H9 (cell line): ENCODE measurements around the gene TGFBI. TPM values are rescaled to one million over a fixed set of nuclear protein-coding genes. Genes with fewer than 3 reads are reported as not detected.
"Not testable (repeated sequence)": the region's sequence is repeated elsewhere in the genome, so short reads cannot be mapped to it uniquely, and the experiment has no call there.

ENCODE experiments used
- DNase-seq: peaks from one replicate; pipeline ENCODE4 v3.0.0-alpha.2; 2017
- H2AFZ ChIP-seq: one replicate; pipeline ENCODE4 v1.6.1; 2013; ENCODE audit warnings: mild to moderate bottlenecking, low read length, control low read depth, moderate library complexity
- H2AK5ac ChIP-seq: 2 replicates; pipeline ENCODE4 v1.6.1; 2013; ENCODE audit warnings: low read length, control low read depth, mixed read lengths; ENCODE audit not compliant: insufficient read length
- H2BK120ac ChIP-seq: one replicate; pipeline ENCODE4 v1.6.1; 2013; ENCODE audit warnings: low read depth, mild to moderate bottlenecking, low read length, control low read depth, inconsistent platforms; ENCODE audit not compliant: poor library complexity, severe bottlenecking
- H2BK12ac ChIP-seq: 2 replicates; pipeline ENCODE4 v1.6.1; 2013; ENCODE audit warnings: low read length, control low read depth, mixed read lengths, low read depth; ENCODE audit not compliant: insufficient read length
- H2BK15ac ChIP-seq: 2 replicates; pipeline ENCODE4 v1.6.1; 2013; ENCODE audit warnings: low read depth, low read length, control low read depth
- H2BK20ac ChIP-seq: one replicate; pipeline ENCODE4 v1.6.1; 2013; ENCODE audit warnings: low read depth, mild to moderate bottlenecking, low read length, control low read depth, inconsistent platforms; ENCODE audit not compliant: poor library complexity, severe bottlenecking
- H2BK5ac ChIP-seq: 2 replicates; pipeline ENCODE4 v1.6.1; 2013; ENCODE audit warnings: low read length, control low read depth, mixed read lengths; ENCODE audit not compliant: insufficient read length
- H3K14ac ChIP-seq: 2 replicates; pipeline ENCODE4 v1.6.1; 2013; ENCODE audit warnings: low read length, control low read depth; ENCODE audit not compliant: insufficient read depth
- H3K18ac ChIP-seq: 2 replicates; pipeline ENCODE4 v1.6.1; 2013; ENCODE audit warnings: low read depth, mild to moderate bottlenecking, mixed read lengths, low read length, control low read depth; ENCODE audit not compliant: insufficient read length
- H3K23ac ChIP-seq: 2 replicates; pipeline ENCODE4 v1.6.1; 2013; ENCODE audit warnings: low read length, control low read depth, mixed read lengths, low read depth; ENCODE audit not compliant: insufficient read length
- H3K23me2 ChIP-seq: 2 replicates; pipeline ENCODE4 v1.6.1; 2013; ENCODE audit warnings: low read depth, mild to moderate bottlenecking, mixed read lengths, low read length, control low read depth; ENCODE audit not compliant: insufficient read length, poor library complexity, severe bottlenecking
- H3K27ac ChIP-seq: 2 replicates; pipeline ENCODE4 v1.5.1; 2013; ENCODE audit warnings: low read length, control low read depth, mixed read lengths, low read depth; ENCODE audit not compliant: insufficient read length
- H3K27me3 ChIP-seq: 2 replicates; pipeline ENCODE4 v1.6.1; 2013; ENCODE audit warnings: low read length, control low read depth, inconsistent platforms; ENCODE audit not compliant: insufficient read depth
- H3K4ac ChIP-seq: 2 replicates; pipeline ENCODE4 v1.6.1; 2013; ENCODE audit warnings: low read depth, mild to moderate bottlenecking, control low read depth, inconsistent platforms, low read length, moderate library complexity
- H3K4me1 ChIP-seq: 2 replicates; pipeline ENCODE4 v1.6.1; 2013; ENCODE audit warnings: low read length, control low read depth, inconsistent platforms; ENCODE audit not compliant: insufficient read depth
- H3K4me2 ChIP-seq: 2 replicates; pipeline ENCODE4 v1.6.1; 2013; ENCODE audit warnings: low read length, control low read depth, mixed read lengths; ENCODE audit not compliant: insufficient read length, insufficient read depth
- H3K56ac ChIP-seq: 2 replicates; pipeline ENCODE4 v1.6.1; 2013; ENCODE audit warnings: low read depth, mild to moderate bottlenecking, mixed read lengths, low read length, control low read depth; ENCODE audit not compliant: insufficient read length
- H3K79me1 ChIP-seq: 2 replicates; pipeline ENCODE4 v1.6.1; 2013; ENCODE audit warnings: low read depth, mild to moderate bottlenecking, moderate library complexity, low read length, control low read depth, inconsistent platforms; ENCODE audit not compliant: insufficient read depth, poor library complexity, severe bottlenecking
- H3K79me2 ChIP-seq: 2 replicates; pipeline ENCODE4 v1.6.1; 2013; ENCODE audit warnings: low read length, control low read depth, inconsistent platforms; ENCODE audit not compliant: insufficient read depth
- H3K9ac ChIP-seq: 2 replicates; pipeline ENCODE4 v1.6.1; 2013; ENCODE audit warnings: low read length, control low read depth, mixed read lengths; ENCODE audit not compliant: insufficient read length; ENCODE audit errors: extremely low read depth
- H3K9me3 ChIP-seq: one replicate; pipeline ENCODE4 v1.6.1; 2013; ENCODE audit warnings: low read depth, low read length, inconsistent platforms; ENCODE audit not compliant: control insufficient read depth
- H3T11ph ChIP-seq: one replicate; pipeline ENCODE4 v1.6.1; 2013; ENCODE audit warnings: mild to moderate bottlenecking, low read length, control low read depth, inconsistent platforms
- H4K20me1 ChIP-seq: one replicate; pipeline ENCODE4 v1.6.1; 2013; ENCODE audit not compliant: control insufficient read depth, insufficient read length, insufficient read depth
- H4K5ac ChIP-seq: 2 replicates; pipeline ENCODE4 v1.6.1; 2013; ENCODE audit warnings: low read depth, mild to moderate bottlenecking, mixed read lengths, low read length, control low read depth; ENCODE audit not compliant: insufficient read length
- H4K8ac ChIP-seq: replicated peaks from 2 replicates; pipeline ENCODE4 v1.6.1; 2013; ENCODE audit warnings: low read length, control low read depth, mixed read lengths, low read depth; ENCODE audit not compliant: insufficient read length
- H4K91ac ChIP-seq: 2 replicates; pipeline ENCODE4 v1.6.1; 2013; ENCODE audit warnings: low read depth, mild to moderate bottlenecking, moderate library complexity, mixed read lengths, low read length, control low read depth; ENCODE audit not compliant: insufficient read length
- H3K27ac Mint-ChIP-seq, 3 experiments: 2 replicates in 2 of 3; 3 replicates in 1 of 3; pipeline ENCODE4 v1.8.0; 2020 to 2021; ENCODE audit warnings: mixed read lengths in 3 of 3, mild to moderate bottlenecking in 1 of 3, moderate library complexity in 1 of 3
- H3K27me3 Mint-ChIP-seq: 2 replicates; pipeline ENCODE4 v1.8.0; 2021; ENCODE audit warnings: low read depth, mild to moderate bottlenecking, moderate library complexity, mixed read lengths
- H3K36me3 Mint-ChIP-seq, 3 experiments: 2 replicates in 2 of 3; 3 replicates in 1 of 3; pipeline ENCODE4 v1.8.0; 2020 to 2021; ENCODE audit warnings: low read depth in 3 of 3, mixed read lengths in 3 of 3; ENCODE audit not compliant: insufficient read depth in 1 of 3
- H3K4me1 Mint-ChIP-seq, 2 experiments: 2 replicates each; pipeline ENCODE4 v1.8.0; 2020; ENCODE audit warnings: mixed read lengths in 2 of 2
- H3K4me3 Mint-ChIP-seq, 2 experiments: 2 replicates in 1 of 2; 3 replicates in 1 of 2; pipeline ENCODE4 v1.8.0; 2020 to 2021; ENCODE audit warnings: mild to moderate bottlenecking in 2 of 2, mixed read lengths in 2 of 2, moderate library complexity in 1 of 2
- H3K9me3 Mint-ChIP-seq, 2 experiments: 2 replicates in 1 of 2; 3 replicates in 1 of 2; pipeline ENCODE4 v1.8.0; 2020; ENCODE audit warnings: mild to moderate bottlenecking in 2 of 2, mixed read lengths in 2 of 2, moderate library complexity in 1 of 2
- WGBS: extraction: QIAGEN DNeasy Blood & Tissue Kit; methylation state at CpG from one replicate; pipeline ENCODE4 v1.1.7; 2013; ENCODE audit warnings: missing lambda C conversion rate, low lambda C conversion rate, mixed read lengths; ENCODE audit not compliant: insufficient read length; ENCODE audit errors: extremely low coverage; 5-methylcytosine and 5-hydroxymethylcytosine counted together
- total RNA-seq: library from RNA; stranded (reverse); gene quantifications from 2 replicates; pipeline ENCODE4 v1.2.1, GENCODE V29; 2021
- TF ChIP-seq, protein P1 (sequence below): fragments of 200-600 bp; sonication (generic); conservative IDR thresholded peaks from 3 replicates; pipeline ENCODE4 v1.8.0; 2021; ENCODE audit warnings: antibody characterized with exemption, mild to moderate bottlenecking

Gene TGFBI
- total RNA-seq, 1 experiment from 2014 or later, result 4.7 TPM

DNA sequence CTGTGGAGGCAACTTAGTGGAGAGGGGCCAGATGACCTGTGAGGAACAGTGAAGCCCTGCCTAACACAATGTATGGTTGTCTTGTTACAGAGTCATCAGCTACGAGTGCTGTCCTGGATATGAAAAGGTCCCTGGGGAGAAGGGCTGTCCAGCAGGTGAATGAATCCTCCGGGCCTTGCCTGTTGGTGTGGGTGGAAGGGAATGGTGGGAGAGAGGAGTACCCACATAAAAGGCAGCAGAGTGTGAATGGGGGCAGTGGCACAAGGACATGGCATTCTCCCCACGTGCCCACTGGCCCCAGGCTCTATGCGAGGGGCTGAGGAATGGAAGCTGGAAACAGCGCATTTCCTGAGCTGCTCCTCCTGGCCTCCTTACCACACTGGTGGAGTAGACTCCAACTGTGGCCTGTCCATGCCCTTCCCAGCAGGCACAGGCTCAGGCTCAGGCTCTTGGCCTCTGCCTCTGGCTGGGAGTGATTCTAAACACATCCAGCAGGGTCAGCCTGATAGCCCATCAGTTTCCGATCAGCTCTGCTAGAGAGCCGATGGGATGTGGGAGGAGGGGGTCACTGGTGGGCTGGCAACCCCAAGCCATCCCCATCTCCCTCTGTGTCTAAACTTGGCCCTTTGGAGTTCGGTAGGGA is 15.3 kb downstream of the TGFBI start:
- Histone ChIP-seq H2BK5ac (no peak overlapping the region), H2BK120ac (no peak overlapping the region), H4K5ac (no peak overlapping the region), H3K23me2 (no peaks in the 10 kb centered on the region), H3K14ac (no peak overlapping the region; the same call in 1 of the 2 replicates), H3K27ac (no peak overlapping the region), H3K4me1 (no peaks in the 10 kb centered on the region), H3K23ac (no peak overlapping the region), H3K27me3 (no peaks in the 10 kb centered on the region; the same call in 1 of the 2 replicates), H3K9ac (no peak overlapping the region), H2BK20ac (no peak overlapping the region), H4K91ac (no peak overlapping the region), H2AFZ (no peak overlapping the region), H3K56ac (no peak overlapping the region), H3K79me1 (no peaks in the 10 kb centered on the region), H4K20me1 (no peaks in the 10 kb centered on the region), H3K9me3 (no peaks in the 10 kb centered on the region), H4K8ac (no peak overlapping the region), H3K79me2 (no peaks in the 10 kb centered on the region), H2BK12ac (no peak overlapping the region), H3T11ph (no peak overlapping the region), H2AK5ac (no peak overlapping the region), H3K18ac (no peak overlapping the region), H2BK15ac (no peak overlapping the region), H3K4me2 (no peak overlapping the region), H3K4ac (no peak overlapping the region)
- WGBS, result no CpG with 5 or more reads among the region's 8 CpGs
- Mint-ChIP-seq H3K4me3 (no peak overlapping the region), H3K36me3 (no peaks in the 10 kb centered on the region), H3K27me3 (peaks cover 32% of the 10 kb centered on the region), H3K9me3 (no peaks in the 10 kb centered on the region), H3K27ac (peak overlapping the region in 1 of 3 experiments; percentile 18; a peak in 2 of 7 replicates), H3K4me1 (peaks cover 7% of the 10 kb centered on the region in 2 experiments; a peak in 2 of 4 replicates)
- TF ChIP-seq, protein P1, sequence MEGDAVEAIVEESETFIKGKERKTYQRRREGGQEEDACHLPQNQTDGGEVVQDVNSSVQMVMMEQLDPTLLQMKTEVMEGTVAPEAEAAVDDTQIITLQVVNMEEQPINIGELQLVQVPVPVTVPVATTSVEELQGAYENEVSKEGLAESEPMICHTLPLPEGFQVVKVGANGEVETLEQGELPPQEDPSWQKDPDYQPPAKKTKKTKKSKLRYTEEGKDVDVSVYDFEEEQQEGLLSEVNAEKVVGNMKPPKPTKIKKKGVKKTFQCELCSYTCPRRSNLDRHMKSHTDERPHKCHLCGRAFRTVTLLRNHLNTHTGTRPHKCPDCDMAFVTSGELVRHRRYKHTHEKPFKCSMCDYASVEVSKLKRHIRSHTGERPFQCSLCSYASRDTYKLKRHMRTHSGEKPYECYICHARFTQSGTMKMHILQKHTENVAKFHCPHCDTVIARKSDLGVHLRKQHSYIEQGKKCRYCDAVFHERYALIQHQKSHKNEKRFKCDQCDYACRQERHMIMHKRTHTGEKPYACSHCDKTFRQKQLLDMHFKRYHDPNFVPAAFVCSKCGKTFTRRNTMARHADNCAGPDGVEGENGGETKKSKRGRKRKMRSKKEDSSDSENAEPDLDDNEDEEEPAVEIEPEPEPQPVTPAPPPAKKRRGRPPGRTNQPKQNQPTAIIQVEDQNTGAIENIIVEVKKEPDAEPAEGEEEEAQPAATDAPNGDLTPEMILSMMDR, result no peak
- no peak for DNase-seq

DNA sequence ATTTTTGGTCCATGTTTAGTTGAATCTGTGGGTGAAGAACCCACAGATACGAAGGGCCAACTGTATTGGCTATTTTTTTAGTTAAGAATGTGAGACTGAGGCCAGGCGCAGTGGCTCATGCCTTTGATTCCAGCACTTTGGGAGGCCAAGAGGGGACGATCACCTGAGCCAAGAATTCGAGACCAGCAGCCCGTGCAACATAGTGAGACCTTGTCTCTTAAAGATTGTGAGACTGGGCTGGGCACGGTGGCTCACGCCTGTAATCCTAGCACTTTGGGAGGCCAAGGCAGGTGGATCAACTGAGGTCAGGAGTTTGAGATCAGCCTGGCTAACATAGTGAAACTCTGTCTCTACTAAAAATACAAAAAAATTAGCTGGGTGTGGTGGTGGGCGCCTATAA is 16.2 kb downstream of the TGFBI start:
- H4K8ac ChIP-seq, H3K27ac Mint-ChIP-seq, H4K20me1 ChIP-seq, H3K4ac ChIP-seq, H3K23me2 ChIP-seq, H4K5ac ChIP-seq, H3K14ac ChIP-seq, H3K4me1 Mint-ChIP-seq, H3K56ac ChIP-seq, H3K4me1 ChIP-seq, H2BK120ac ChIP-seq, DNase-seq, H3K27me3 ChIP-seq, H3K4me3 Mint-ChIP-seq, H3T11ph ChIP-seq, H3K18ac ChIP-seq, H4K91ac ChIP-seq, H2BK5ac ChIP-seq, H3K9me3 Mint-ChIP-seq, H2BK15ac ChIP-seq, H3K4me2 ChIP-seq, H3K79me1 ChIP-seq, H3K9ac ChIP-seq, H2AK5ac ChIP-seq, H3K27ac ChIP-seq, H2AFZ ChIP-seq, H3K36me3 Mint-ChIP-seq, H2BK12ac ChIP-seq, H3K23ac ChIP-seq, H3K79me2 ChIP-seq, H3K9me3 ChIP-seq, H2BK20ac ChIP-seq: not testable (repeated sequence)
- H3K27me3 Mint-ChIP-seq, result peaks cover 25% of the 10 kb centered on the region
- WGBS, result no CpG with 5 or more reads among the region's 8 CpGs
